Heart left ventricle (tissue), 13 donors: ENCODE measurements around the gene SLC9A4.

Source experiments
- CTCF ChIP-seq, 12 donors: fragments of 200-600 bp; sonication (generic) in 4 of 12; IDR thresholded peaks; one replicate each; pipeline versions ENCODE4 v1.5.0 to v1.8.0; 2018 to 2022; ENCODE audit warnings: antibody characterized with exemption in 12 of 12, mild to moderate bottlenecking in 5 of 12
- POLR2A ChIP-seq, 2 donors: fragments of 450-650 bp; IDR thresholded peaks; one replicate each; pipeline ENCODE4 v1.6.1; 2017; ENCODE audit warnings: antibody characterized with exemption in 2 of 2, mild to moderate bottlenecking in 2 of 2, moderate library complexity in 2 of 2
- donor health status: ischemic (EF 13 %, LVEDD 7.1; RV severe dilation, severe dysfunction).
- donor health status: DM: no; HTN: yes; CAD: no.
- donor health status: DM: no; HTN: no; CAD: no.
- donor health status: ischemic (EF 25% LVEDD 6.9; RV normal size, moderate dysfunction).
- donor health status: ischemic (EF 25% LVEDD 5.7; RV mildly dilated, moderate dysfunction).
- donor health status: ischemic (EF 35%, LVEDD 5.7; RV mildly dilated, moderate dysfunction).
- donor health status: nonischemic (EF 11% LVEDD 7.7; RV severe dilation, severe dysfunction).
- donor health status: DM: yes; HTN: yes; CAD: no.
- donor health status: PGD.
- donor health status: ischemic (EF 29% LVEDD 5.4; RV normal size, mild dysfunction).
- donor health status: nonischemic (EF 23%, LVEDD 6.1; RV moderate dilation, normal function).

GRCh38 chr2:102527086-102527485 lies 54.1 kb downstream of the SLC9A4 start:
- no peak for TF ChIP-seq CTCF (IDR thresholded peaks at IDR 0.05)
- TF ChIP-seq POLR2A (IDR thresholded peaks at IDR 0.05), result no peak
